Urinary bladder (tissue), 4 donors: ENCODE data around the gene SPATA31C2. TPM values are rescaled to one million over a fixed set of nuclear protein-coding genes. Genes with fewer than 3 reads are reported as not detected.
"Not testable (repeated sequence)": the region's sequence is repeated elsewhere in the genome, so short reads cannot be mapped to it uniquely, and the experiment has no call there.

Experiments
- DNase-seq: peaks from one replicate; pipeline ENCODE4 v3.0.0-alpha.2; 2015; ENCODE audit errors: extremely low spot score
- H3K27ac ChIP-seq: one replicate; pipeline ENCODE4 v1.5.1; 2013; ENCODE audit warnings: low read depth, mild to moderate bottlenecking, moderate library complexity
- H3K36me3 ChIP-seq: one replicate; pipeline ENCODE4 v1.6.1; 2013; ENCODE audit warnings: mild to moderate bottlenecking, moderate library complexity; ENCODE audit not compliant: insufficient read depth
- H3K4me1 ChIP-seq: one replicate; pipeline ENCODE4 v1.6.1; 2013; ENCODE audit warnings: mild to moderate bottlenecking, moderate library complexity; ENCODE audit not compliant: insufficient read depth
- H3K4me3 ChIP-seq: one replicate; pipeline ENCODE4 v1.5.1; 2013; ENCODE audit warnings: low read depth, low read length
- WGBS: extraction: QIAGEN DNeasy Blood & Tissue Kit; methylation state at CpG from one replicate; pipeline ENCODE4 v1.1.7; 2013; 5-methylcytosine and 5-hydroxymethylcytosine counted together
- polyA plus RNA-seq: library from polyadenylated mRNA; stranded (reverse); fragments of 200-250 nt; gene quantifications from one replicate; pipeline ENCODE4 v1.2.3, GENCODE V29; 2013
- total RNA-seq: library from RNA; depleted of rRNA; stranded (reverse); fragments of >200 nt; gene quantifications from one replicate; pipeline ENCODE4 v1.2.3, GENCODE V29; 2014
- donor health status: healthy with polysubstance abuse.
- donor health status: healthy.

The SPATA31C2 gene
- total and polyA plus RNA-seq, 2 donors: not detected

DNA sequence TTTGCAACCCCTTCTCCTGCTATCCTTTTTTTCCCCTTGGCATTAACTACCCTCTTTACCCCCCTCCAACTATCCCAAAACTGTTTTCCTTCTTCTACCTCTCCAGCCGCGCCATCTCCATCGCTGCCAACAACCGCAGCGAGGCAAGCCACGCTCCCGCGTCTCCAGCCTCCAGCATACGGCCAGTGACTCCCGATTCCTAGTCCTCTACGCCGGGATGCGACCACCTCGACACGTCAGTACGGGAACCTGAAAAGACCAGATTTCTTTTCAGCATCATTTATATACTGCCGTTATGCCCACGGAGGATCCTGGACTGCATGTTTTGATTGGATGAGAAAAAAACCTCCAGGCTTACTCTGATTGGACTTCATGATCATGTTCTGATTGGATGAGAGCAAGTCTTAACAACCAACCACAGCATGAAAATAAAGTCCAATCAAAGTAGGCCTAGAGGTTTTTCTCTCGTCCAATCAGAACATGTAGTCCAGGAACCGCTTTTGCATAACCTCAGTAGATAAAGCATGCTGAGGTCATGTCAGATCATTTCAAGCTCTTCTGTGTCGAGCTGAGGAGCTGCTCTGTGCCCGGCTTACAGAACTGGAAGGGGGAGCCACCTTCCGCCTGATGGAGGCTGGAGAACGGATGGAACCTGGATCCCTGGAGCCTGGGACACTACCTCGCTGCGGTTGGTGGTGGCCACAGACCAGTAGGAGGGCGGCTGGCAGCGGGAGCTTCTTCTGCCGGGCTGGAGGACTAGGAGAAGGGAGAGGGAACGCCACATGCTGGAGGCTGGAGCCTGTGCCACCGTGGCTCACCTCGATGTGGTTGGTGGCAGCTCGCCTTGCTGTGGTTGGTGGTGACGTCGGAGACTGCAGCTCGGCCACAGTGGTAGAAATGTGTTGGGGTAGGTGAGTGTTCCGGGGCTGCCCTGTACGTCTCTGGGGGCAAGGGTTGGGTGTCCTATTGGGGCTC, 24.8 kb downstream of the SPATA31C2 start:
- not testable (repeated sequence) for H3K4me1 ChIP-seq, H3K36me3 ChIP-seq, H3K27ac ChIP-seq, H3K4me3 ChIP-seq, DNase-seq
- 90% methylated on average over 35 of the region's 38 CpGs for WGBS

GRCh38 chr9:88110026-88110425, 28.2 kb downstream of the SPATA31C2 start:
- DNase-seq: no peak
- Histone ChIP-seq H3K4me1 (no peaks in the 10 kb centered on the region), H3K36me3 (no peaks in the 10 kb centered on the region), H3K27ac (no peak overlapping the region), H3K4me3 (no peak overlapping the region)
- WGBS: 86% methylated on average over 3 of the region's 3 CpGs

DNA sequence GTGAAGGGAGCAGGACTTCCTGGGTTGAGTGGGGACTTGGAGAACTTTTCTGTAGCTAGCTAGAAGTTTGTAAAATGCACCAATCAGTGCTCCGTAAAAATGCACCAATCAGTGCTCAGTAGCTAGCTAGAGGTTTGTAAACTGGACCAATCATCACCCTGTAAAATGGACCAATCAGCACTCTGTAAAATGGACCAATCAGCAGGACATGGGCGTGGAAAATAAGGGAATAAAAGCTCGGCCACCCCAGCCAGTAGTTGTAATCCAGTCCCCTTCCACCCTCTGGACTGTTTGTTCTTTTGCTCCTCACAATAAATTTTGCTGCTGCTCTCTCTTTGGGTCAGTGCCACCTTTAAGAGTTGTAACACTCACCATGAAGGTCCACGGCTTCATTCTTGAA, 29.5 kb downstream of the SPATA31C2 start:
- no peaks in the 10 kb centered on the region for H3K4me1 ChIP-seq
- no peak overlapping the region for H3K27ac ChIP-seq
- H3K4me3 ChIP-seq: no peak overlapping the region
- 88% methylated on average over 4 of the region's 4 CpGs for WGBS
- no peak for DNase-seq
- no peaks in the 10 kb centered on the region for H3K36me3 ChIP-seq

GRCh38 chr9:88106492-88106891, 31.8 kb downstream of the SPATA31C2 start:
- WGBS: 19% methylated on average over 4 of the region's 4 CpGs
- no peaks in the 10 kb centered on the region for H3K4me1 ChIP-seq
- H3K27ac ChIP-seq: no peak overlapping the region
- DNase-seq: peak; percentile 20
- H3K4me3 ChIP-seq: no peak overlapping the region
- no peaks in the 10 kb centered on the region for H3K36me3 ChIP-seq

GRCh38 chr9:88092797-88093331, 45.4 kb downstream of the SPATA31C2 start:
- DNase-seq: no peak
- no peak overlapping the region for H3K27ac ChIP-seq
- H3K4me1 ChIP-seq: no peaks in the 10 kb centered on the region
- no peak overlapping the region for H3K4me3 ChIP-seq
- no peaks in the 10 kb centered on the region for H3K36me3 ChIP-seq
- 50% methylated on average over 10 of the region's 10 CpGs for WGBS

DNA sequence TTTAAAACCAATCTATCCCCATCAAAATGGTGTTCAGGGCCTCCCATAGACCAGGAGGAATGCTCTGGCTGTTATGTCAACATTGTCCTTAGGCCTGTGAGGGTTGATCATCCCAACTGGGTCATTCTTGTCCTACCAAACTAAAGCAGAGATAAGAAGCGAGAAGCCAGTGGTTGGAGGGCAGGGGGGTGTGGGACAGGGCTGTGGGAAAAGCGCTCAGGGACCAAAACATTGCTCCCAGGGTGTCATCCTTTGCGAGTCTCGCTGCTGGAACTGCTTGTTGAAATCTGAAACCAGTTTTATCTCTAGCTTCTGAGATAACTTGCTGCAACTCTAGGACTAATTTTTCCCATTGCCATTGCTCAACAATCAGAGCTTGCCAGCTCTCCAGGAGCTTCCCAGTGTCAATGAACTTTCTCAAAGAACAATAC, 48.1 kb downstream of the SPATA31C2 start:
- DNase-seq: no peak
- H3K36me3 ChIP-seq: no peaks in the 10 kb centered on the region
- H3K27ac ChIP-seq: no peak overlapping the region
- H3K4me1 ChIP-seq: no peaks in the 10 kb centered on the region
- WGBS: 51% methylated on average over 4 of the region's 4 CpGs
- no peak overlapping the region for H3K4me3 ChIP-seq

- 80% methylated on average over 6 of the region's 6 CpGs for WGBS
- Histone ChIP-seq H3K4me1 (no peaks in the 10 kb centered on the region), H3K4me3 (no peak overlapping the region), H3K27ac (no peak overlapping the region), H3K36me3 (no peaks in the 10 kb centered on the region)
- DNase-seq: no peak
These were observed 50.4 kb downstream of the SPATA31C2 start for GRCh38 chr9:88087906-88088305.

DNA sequence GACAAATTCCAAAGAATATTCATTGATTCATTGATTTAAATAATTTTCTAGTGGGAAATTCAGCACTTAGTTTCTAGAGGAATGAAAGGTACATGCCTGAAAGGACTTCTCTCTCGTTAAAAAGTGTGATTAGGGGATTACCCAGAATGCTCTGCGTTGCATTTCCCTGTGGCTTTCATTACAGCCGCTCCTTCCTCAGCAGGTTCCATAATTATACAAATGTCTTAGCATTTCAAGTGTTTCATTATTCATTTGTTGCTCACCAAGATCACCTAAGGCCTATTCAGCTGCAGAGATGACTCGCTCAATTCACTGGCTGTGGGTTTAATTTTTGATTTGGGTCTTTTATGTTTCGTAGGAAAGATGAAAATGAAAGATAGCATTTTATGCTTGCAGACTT, 52.8 kb downstream of the SPATA31C2 start:
- H3K4me3 ChIP-seq: no peak overlapping the region
- no peaks in the 10 kb centered on the region for H3K36me3 ChIP-seq
- no peak for DNase-seq
- 91% methylated on average over 5 of the region's 5 CpGs for WGBS
- H3K27ac ChIP-seq: no peak overlapping the region
- no peaks in the 10 kb centered on the region for H3K4me1 ChIP-seq

DNA sequence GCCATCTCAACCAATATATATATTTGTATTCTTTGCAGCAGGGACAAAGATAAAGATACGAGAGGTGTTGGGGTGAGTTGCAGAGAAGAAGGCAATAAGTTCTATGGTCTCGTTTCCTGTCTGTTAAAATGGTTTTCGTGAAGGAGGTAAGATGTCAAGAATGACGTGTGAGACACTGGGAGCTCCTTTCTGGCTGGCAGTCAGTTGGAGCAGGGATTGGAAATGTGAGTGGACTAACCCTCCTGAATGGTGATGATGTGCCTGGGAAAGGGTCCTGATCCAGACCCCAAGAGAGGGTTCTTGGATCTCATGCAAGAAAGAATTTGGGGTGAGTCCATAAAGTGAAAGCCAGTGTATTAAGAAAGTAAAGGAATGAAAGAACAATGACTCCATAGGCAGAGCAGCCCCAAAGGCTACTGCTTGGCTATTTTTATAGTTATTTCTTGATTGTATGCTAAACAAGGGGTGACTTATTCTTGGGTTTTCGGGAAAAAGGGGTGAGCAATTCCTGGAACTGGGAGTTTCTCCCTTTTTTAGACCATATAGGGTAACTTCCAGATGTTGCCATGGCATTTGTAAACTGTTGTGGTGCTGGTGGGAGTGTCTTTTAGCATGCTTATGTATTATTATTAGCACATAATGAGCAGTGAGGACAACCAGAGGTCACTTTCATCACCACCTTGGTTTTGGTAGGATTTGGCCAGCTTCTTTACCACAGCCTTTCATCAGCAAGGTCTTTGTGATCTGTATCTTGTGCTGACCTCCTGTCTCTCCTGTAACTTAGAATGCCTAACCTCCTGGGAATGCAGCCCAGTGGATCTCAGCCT, 53.7 kb downstream of the SPATA31C2 start:
- Histone ChIP-seq H3K36me3 (no peaks in the 10 kb centered on the region), H3K4me1 (no peaks in the 10 kb centered on the region), H3K4me3 (no peak overlapping the region), H3K27ac (no peak overlapping the region)
- WGBS: 86% methylated on average over 5 of the region's 5 CpGs
- no peak for DNase-seq

Other genes starting within 250 kb of the SPATA31C2 start
- 0.16 TPM for gene SPATA31C1, start 220.5 kb downstream of the SPATA31C2 start, total RNA-seq
- not detected for gene SPATA31C1, start 220.5 kb downstream of the SPATA31C2 start, polyA plus RNA-seq
- gene CDK20, start 163.9 kb downstream of the SPATA31C2 start, total RNA-seq: 5.8 TPM
- 19.7 TPM for gene CDK20, start 163.9 kb downstream of the SPATA31C2 start, polyA plus RNA-seq
- gene SPIN1, start 250.0 kb upstream of the SPATA31C2 start, total RNA-seq: 167 TPM
- 55.5 TPM for gene SPIN1, start 250.0 kb upstream of the SPATA31C2 start, polyA plus RNA-seq